Naive B cell (primary cell): Measurements from ENCODE around the gene CNST. TPM values are rescaled to one million over a fixed set of nuclear protein-coding genes. Genes with fewer than 3 reads are reported as not detected.
"Not testable (repeated sequence)": the region's sequence is repeated elsewhere in the genome, so short reads cannot be mapped to it uniquely, and the experiment has no call there.

Experiments used
- ATAC-seq, 2 donors: fragments of 150-1000 bp; cut with Tn5 transposase; 2 replicates each; pipeline ENCODE4 v1.10.0; 2021; ENCODE audit warnings: low read depth in 2 of 2, mild to moderate bottlenecking in 2 of 2, moderate library complexity in 2 of 2
- DNase-seq: peaks from one replicate; pipeline ENCODE4 v3.0.0; 2022
- H3K27ac Mint-ChIP-seq, 6 donors: one replicate each; pipeline ENCODE4 v1.8.0; 2020 to 2022; ENCODE audit warnings: mild to moderate bottlenecking in 6 of 6, mixed read lengths in 6 of 6, moderate library complexity in 5 of 6, inconsistent platforms in 2 of 6
- H3K27me3 Mint-ChIP-seq, 3 donors: one replicate each; pipeline ENCODE4 v1.8.0; 2021 to 2022; ENCODE audit warnings: mixed read lengths in 3 of 3, mild to moderate bottlenecking in 1 of 3
- H3K36me3 Mint-ChIP-seq, 2 donors: one replicate each; pipeline ENCODE4 v1.8.0; 2020 to 2022; ENCODE audit warnings: mixed read lengths in 2 of 2, inconsistent platforms in 1 of 2, mild to moderate bottlenecking in 1 of 2
- H3K4me1 Mint-ChIP-seq, 3 donors: one replicate each; pipeline ENCODE4 v1.8.0; 2020 to 2022; ENCODE audit warnings: mixed read lengths in 3 of 3, inconsistent platforms in 1 of 3, mild to moderate bottlenecking in 1 of 3, moderate library complexity in 1 of 3
- H3K4me3 Mint-ChIP-seq, 8 donors: one replicate each; pipeline ENCODE4 v1.8.0; 2020 to 2022; ENCODE audit warnings: mild to moderate bottlenecking in 8 of 8, mixed read lengths in 8 of 8, moderate library complexity in 8 of 8, inconsistent platforms in 2 of 8
- H3K9me3 Mint-ChIP-seq, 7 donors: one replicate each; pipeline ENCODE4 v1.8.0; 2020 to 2022; ENCODE audit warnings: mixed read lengths in 7 of 7, mild to moderate bottlenecking in 5 of 7, inconsistent platforms in 2 of 7, moderate library complexity in 1 of 7
- polyA plus RNA-seq, 6 donors: library from polyadenylated mRNA; unstranded; fragments of 300-500 nt; fragmentation: Illumina TruSeq; gene quantifications; one replicate each; pipeline ENCODE4 v1.2.3, GENCODE V29; 2021; ENCODE audit warnings: low read depth in 6 of 6

CNST gene
- polyA plus RNA-seq, 6 donors from 2014 or later, result 24.1 to 61.5 (median 45.4) TPM

GRCh38 chr1:246699095-246699735, 133.0 kb downstream of the CNST start:
- H3K27ac Mint-ChIP-seq, result peak overlapping the region in 3 of 6 donors; percentile 6 to 85 (median 64)
- ATAC-seq (peak; percentile 92 to 97), DNase-seq (peak; percentile 71)
- peaks cover 0 to 9% (median 3%) of the 10 kb centered on the region in 3 donors for H3K27me3 Mint-ChIP-seq
- H3K4me3 Mint-ChIP-seq, result peak overlapping the region; percentile 2 to 84 (median 74)
- H3K36me3 Mint-ChIP-seq, result no peaks in the 10 kb centered on the region
- H3K9me3 Mint-ChIP-seq, result peaks cover 0 to 8% (median 5%) of the 10 kb centered on the region in 7 donors
- H3K4me1 Mint-ChIP-seq, result peaks cover 6 to 14% (median 6%) of the 10 kb centered on the region in 3 donors

GRCh38 chr1:246703581-246703980, 137.3 kb downstream of the CNST start:
- Mint-ChIP-seq H3K27ac (peak overlapping the region in 1 of 6 donors; percentile 56), H3K4me3 (no peak overlapping the region), H3K4me1 (peaks cover 6 to 11% (median 6%) of the 10 kb centered on the region in 3 donors), H3K36me3 (no peaks in the 10 kb centered on the region), H3K27me3 (peaks cover 0 to 9% (median 3%) of the 10 kb centered on the region in 3 donors), H3K9me3 (no peaks in the 10 kb centered on the region)
- ATAC-seq (no peak), DNase-seq (no peak)

- no peak overlapping the region for H3K27ac Mint-ChIP-seq
- no peak overlapping the region for H3K4me3 Mint-ChIP-seq
- ATAC-seq, result no peak
- no peaks in the 10 kb centered on the region for H3K4me1 Mint-ChIP-seq
- peaks cover 0 to 9% (median 0%) of the 10 kb centered on the region in 3 donors for H3K27me3 Mint-ChIP-seq
- peaks cover 0 to 8% of the 10 kb centered on the region in 2 donors for H3K36me3 Mint-ChIP-seq
- DNase-seq, result no peak
- peaks cover 0 to 7% (median 3%) of the 10 kb centered on the region in 7 donors for H3K9me3 Mint-ChIP-seq
These were observed 139.1 kb downstream of the CNST start for GRCh38 chr1:246705368-246705767.

- DNase-seq (no peak), ATAC-seq (no peak)
- Mint-ChIP-seq H3K36me3 (peaks cover 0 to 10% of the 10 kb centered on the region in 2 donors), H3K27ac (no peak overlapping the region), H3K9me3 (peaks cover 5 to 24% (median 7%) of the 10 kb centered on the region in 7 donors), H3K4me1 (no peaks in the 10 kb centered on the region), H3K4me3 (no peak overlapping the region), H3K27me3 (peaks cover 0 to 20% (median 7%) of the 10 kb centered on the region in 3 donors)
These were observed 141.9 kb downstream of the CNST start for GRCh38 chr1:246708166-246708565.

- Mint-ChIP-seq H3K9me3 (peaks cover 5 to 24% (median 7%) of the 10 kb centered on the region in 7 donors), H3K27ac (peak overlapping the region in 1 of 6 donors; percentile 52), H3K27me3 (peaks cover 0 to 11% (median 7%) of the 10 kb centered on the region in 3 donors), H3K36me3 (peaks cover 0 to 10% of the 10 kb centered on the region in 2 donors), H3K4me1 (no peaks in the 10 kb centered on the region), H3K4me3 (no peak overlapping the region)
- ATAC-seq (no peak), DNase-seq (no peak)
These were observed 142.9 kb downstream of the CNST start for GRCh38 chr1:246709196-246709595.

- DNase-seq (no peak), ATAC-seq (no peak)
- Mint-ChIP-seq H3K27me3 (peaks cover 0 to 11% (median 7%) of the 10 kb centered on the region in 3 donors), H3K9me3 (peaks cover 5 to 24% (median 7%) of the 10 kb centered on the region in 7 donors), H3K27ac (no peak overlapping the region), H3K36me3 (peaks cover 0 to 10% of the 10 kb centered on the region in 2 donors), H3K4me1 (no peaks in the 10 kb centered on the region), H3K4me3 (no peak overlapping the region)
These were observed 143.6 kb downstream of the CNST start for GRCh38 chr1:246709835-246710234.

GRCh38 chr1:246711548-246712003, 145.3 kb downstream of the CNST start:
- peaks cover 0 to 10% of the 10 kb centered on the region in 2 donors for H3K36me3 Mint-ChIP-seq
- peak overlapping the region in 1 of 8 donors; percentile 51 for H3K4me3 Mint-ChIP-seq
- H3K27me3 Mint-ChIP-seq, result peaks cover 5 to 18% (median 15%) of the 10 kb centered on the region in 3 donors
- peak overlapping the region in 1 of 6 donors; percentile 40 for H3K27ac Mint-ChIP-seq
- ATAC-seq (no peak), DNase-seq (no peak)
- H3K4me1 Mint-ChIP-seq, result no peaks in the 10 kb centered on the region
- H3K9me3 Mint-ChIP-seq, result peaks cover 5 to 24% (median 7%) of the 10 kb centered on the region in 7 donors

- H3K27ac Mint-ChIP-seq, result not testable (repeated sequence)
These were observed 146.2 kb downstream of the CNST start for GRCh38 chr1:246712428-246712827.

More at GRCh38 chr1:246712428-246712827, 146.2 kb downstream of the CNST start:
- H3K4me1 Mint-ChIP-seq, H3K36me3 Mint-ChIP-seq, ATAC-seq, DNase-seq, H3K4me3 Mint-ChIP-seq: not testable (repeated sequence)
- H3K9me3 Mint-ChIP-seq, result peaks cover 5 to 24% (median 7%) of the 10 kb centered on the region in 7 donors
- H3K27me3 Mint-ChIP-seq, result peaks cover 5 to 24% (median 23%) of the 10 kb centered on the region in 3 donors

Other genes with a start within 250 kb of the CNST start
- 10 to 100 TPM; 15.8 to 27.3 (median 19.5) TPM for gene SMYD3, start 59.2 kb upstream of the CNST start, polyA plus RNA-seq
- gene TFB2M, start 195 bp upstream of the CNST start, polyA plus RNA-seq, result 10 to 100 TPM; 19.2 to 24.0 (median 22.6) TPM
- gene SCCPDH, start 158.0 kb downstream of the CNST start, polyA plus RNA-seq, result 10 to 100 TPM in 3 of 6 donors, 1 to 10 TPM in 3; 5.6 to 13.4 (median 10.7) TPM